ENCODE results near the gene CACNA1S.

The CACNA1S gene

GRCh38 chr1:200992382-200993048 is 119.7 kb downstream of the CACNA1S start:
- Histone ChIP-seq H3K4me2 (ENCODE audit: low read length) (no peak overlapping the region), H3F3A (ENCODE audit: control insufficient read depth, insufficient read depth) (no peaks in the 10 kb centered on the region), H3K27ac (ENCODE audit: low read depth, low read length) (no peak overlapping the region), H3K9me2 (replicated peaks; ENCODE audit: control insufficient read depth, low read length) (no peaks in the 10 kb centered on the region), H3K4me3 (ENCODE audit: low read length) (no peak overlapping the region), H3K9me3 (ENCODE audit: control insufficient read depth, insufficient read depth, low read length) (no peaks in the 10 kb centered on the region), H3K79me2 (ENCODE audit: control insufficient read depth, low read length) (no peaks in the 10 kb centered on the region), H3K36me3 (ENCODE audit: control insufficient read depth, low read length) (peaks cover 10% of the 10 kb centered on the region), H4K20me1 (ENCODE audit: control insufficient read depth, insufficient read depth, low read depth, low read length) (no peaks in the 10 kb centered on the region), H3K27me3 (ENCODE audit: control insufficient read depth, low read length) (no peaks in the 10 kb centered on the region), H3K4me1 (ENCODE audit: control insufficient read depth, low read length) (no peaks in the 10 kb centered on the region)
- no peak for TF ChIP-seq CTCF (IDR thresholded peaks at IDR 0.05; ENCODE audit: low read depth, low read length, poor library complexity, severe bottlenecking)
- TF ChIP-seq EZH2phosphoT487 (IDR thresholded peaks at IDR 0.05; ENCODE audit: borderline replicate concordance, low read length), result no peak

GRCh38 chr1:200991097-200991614 is 121.1 kb downstream of the CACNA1S start:
- no peaks in the 10 kb centered on the region for H3K79me2 ChIP-seq (ENCODE audit: control insufficient read depth, low read length)
- H3F3A ChIP-seq (ENCODE audit: control insufficient read depth, insufficient read depth), result no peaks in the 10 kb centered on the region
- H3K4me3 ChIP-seq (ENCODE audit: low read length), result no peak overlapping the region
- no peaks in the 10 kb centered on the region for H3K9me3 ChIP-seq (ENCODE audit: control insufficient read depth, insufficient read depth, low read length)
- no peak overlapping the region for H3K27ac ChIP-seq (ENCODE audit: low read depth, low read length)
- no peaks in the 10 kb centered on the region for H3K27me3 ChIP-seq (ENCODE audit: control insufficient read depth, low read length)
- H3K4me1 ChIP-seq (ENCODE audit: control insufficient read depth, low read length), result no peaks in the 10 kb centered on the region
- no peak for TF ChIP-seq CTCF (IDR thresholded peaks at IDR 0.05; ENCODE audit: low read depth, low read length, poor library complexity, severe bottlenecking)
- TF ChIP-seq EZH2phosphoT487 (IDR thresholded peaks at IDR 0.05; ENCODE audit: borderline replicate concordance, low read length), result no peak
- no peaks in the 10 kb centered on the region for H4K20me1 ChIP-seq (ENCODE audit: control insufficient read depth, insufficient read depth, low read depth, low read length)
- H3K36me3 ChIP-seq (ENCODE audit: control insufficient read depth, low read length), result peaks cover 15% of the 10 kb centered on the region
- H3K4me2 ChIP-seq (ENCODE audit: low read length), result no peak overlapping the region
- no peaks in the 10 kb centered on the region for H3K9me2 ChIP-seq (replicated peaks; ENCODE audit: control insufficient read depth, low read length)

- Histone ChIP-seq H3K9me3 (ENCODE audit: control insufficient read depth, insufficient read depth, low read length) (no peaks in the 10 kb centered on the region), H3K4me1 (ENCODE audit: control insufficient read depth, low read length) (no peaks in the 10 kb centered on the region), H3K36me3 (ENCODE audit: control insufficient read depth, low read length) (peaks cover 13% of the 10 kb centered on the region), H3K27me3 (ENCODE audit: control insufficient read depth, low read length) (no peaks in the 10 kb centered on the region), H3K27ac (ENCODE audit: low read depth, low read length) (no peak overlapping the region), H3K4me2 (ENCODE audit: low read length) (no peak overlapping the region), H3K79me2 (ENCODE audit: control insufficient read depth, low read length) (no peaks in the 10 kb centered on the region), H4K20me1 (ENCODE audit: control insufficient read depth, insufficient read depth, low read depth, low read length) (no peaks in the 10 kb centered on the region), H3K4me3 (ENCODE audit: low read length) (no peak overlapping the region), H3K9me2 (replicated peaks; ENCODE audit: control insufficient read depth, low read length) (no peaks in the 10 kb centered on the region), H3F3A (ENCODE audit: control insufficient read depth, insufficient read depth) (no peaks in the 10 kb centered on the region)
- TF ChIP-seq CTCF (IDR thresholded peaks at IDR 0.05; ENCODE audit: low read depth, low read length, poor library complexity, severe bottlenecking), result no peak
- no peak for TF ChIP-seq EZH2phosphoT487 (IDR thresholded peaks at IDR 0.05; ENCODE audit: borderline replicate concordance, low read length)
Measured at GRCh38 chr1:200990114-200990513, 122.1 kb downstream of the CACNA1S start.
